BE2C (cell line): ENCODE data around the gene GRID1.
A peak's percentile ranks its signal among the peaks of the same experiment; 100 is the strongest.

Experiments
- DNase-seq: peaks from one replicate; pipeline ENCODE4 v3.0.0-alpha.2; 2020
- H3K27me3 ChIP-seq: fragments of 250-450 bp; sonication (Bioruptor Pico); 2 replicates; pipeline ENCODE4 v1.5.1; 2020; ENCODE audit warnings: mild to moderate bottlenecking
- H3K36me3 ChIP-seq: fragments of 250-450 bp; sonication (Bioruptor Pico); 2 replicates; pipeline ENCODE4 v1.5.1; 2020; ENCODE audit warnings: mild to moderate bottlenecking
- H3K4me1 ChIP-seq: fragments of 250-450 bp; sonication (Bioruptor Pico); 2 replicates; pipeline ENCODE4 v1.5.1; 2020
- H3K4me3 ChIP-seq: 2 replicates; pipeline ENCODE4 v1.5.1; 2011; ENCODE audit warnings: low read depth, low read length
- H3K9me3 ChIP-seq: fragments of 250-450 bp; sonication (Bioruptor Pico); 2 replicates; pipeline ENCODE4 v1.5.1; 2020
- CTCF ChIP-seq: IDR thresholded peaks from 2 replicates; pipeline ENCODE4 v1.5.1; 2012; ENCODE audit warnings: mild to moderate bottlenecking, low read depth, low read length

Gene GRID1

DNA sequence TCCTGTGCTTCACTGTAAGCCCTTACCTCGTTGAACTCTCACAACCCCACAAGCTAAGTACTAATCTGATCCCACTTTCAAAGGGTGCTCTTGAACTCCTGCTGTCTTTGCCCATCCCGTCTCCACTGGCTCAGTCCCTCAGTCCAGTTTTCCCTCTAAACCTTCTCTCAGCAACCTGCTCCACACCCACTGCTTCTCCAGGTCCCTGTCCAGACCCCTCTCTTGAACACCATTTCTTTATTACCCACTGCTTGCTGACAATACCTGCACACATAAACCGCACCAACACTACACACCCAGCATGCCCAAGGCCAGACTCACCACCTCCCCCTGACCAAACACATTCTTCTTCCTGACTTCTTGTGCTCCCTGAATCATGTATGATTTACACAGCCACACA is 343.3 kb downstream of the GRID1 start:
- Histone ChIP-seq H3K27me3 (no peaks in the 10 kb centered on the region), H3K4me1 (peaks cover 6% of the 10 kb centered on the region), H3K9me3 (no peaks in the 10 kb centered on the region), H3K4me3 (no peak overlapping the region), H3K36me3 (no peaks in the 10 kb centered on the region)
- no peak for TF ChIP-seq CTCF
- no peak for DNase-seq

DNA sequence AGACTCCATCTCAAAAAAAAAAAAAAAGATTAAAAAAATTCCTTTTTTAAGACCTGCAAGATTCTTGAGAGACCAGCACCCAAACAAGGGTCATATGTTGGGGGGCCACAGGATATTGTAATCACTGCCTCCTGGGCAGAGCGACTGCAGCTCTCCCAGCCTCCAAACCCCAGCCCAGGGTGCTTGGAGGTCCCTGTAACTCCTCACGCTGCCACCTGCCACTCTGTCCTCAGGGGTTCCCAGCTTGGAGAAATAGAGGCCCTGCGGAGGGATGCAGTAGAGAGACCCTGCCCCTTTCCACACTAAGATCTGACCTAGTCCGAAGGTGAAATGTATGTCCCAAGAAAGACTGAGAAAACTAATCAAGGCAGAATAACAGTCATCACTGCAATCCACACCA is 343.7 kb downstream of the GRID1 start:
- peaks cover 6% of the 10 kb centered on the region for H3K4me1 ChIP-seq
- no peak for TF ChIP-seq CTCF
- no peaks in the 10 kb centered on the region for H3K36me3 ChIP-seq
- H3K4me3 ChIP-seq: no peak overlapping the region
- H3K27me3 ChIP-seq: no peaks in the 10 kb centered on the region
- no peak for DNase-seq
- no peaks in the 10 kb centered on the region for H3K9me3 ChIP-seq

GRCh38 chr10:86020134-86020533 is 346.5 kb downstream of the GRID1 start:
- TF ChIP-seq CTCF: no peak
- H3K4me1 ChIP-seq: peaks cover 6% of the 10 kb centered on the region
- no peak for DNase-seq
- H3K36me3 ChIP-seq: no peaks in the 10 kb centered on the region
- H3K9me3 ChIP-seq: no peaks in the 10 kb centered on the region
- H3K4me3 ChIP-seq: no peak overlapping the region
- H3K27me3 ChIP-seq: no peaks in the 10 kb centered on the region

DNA sequence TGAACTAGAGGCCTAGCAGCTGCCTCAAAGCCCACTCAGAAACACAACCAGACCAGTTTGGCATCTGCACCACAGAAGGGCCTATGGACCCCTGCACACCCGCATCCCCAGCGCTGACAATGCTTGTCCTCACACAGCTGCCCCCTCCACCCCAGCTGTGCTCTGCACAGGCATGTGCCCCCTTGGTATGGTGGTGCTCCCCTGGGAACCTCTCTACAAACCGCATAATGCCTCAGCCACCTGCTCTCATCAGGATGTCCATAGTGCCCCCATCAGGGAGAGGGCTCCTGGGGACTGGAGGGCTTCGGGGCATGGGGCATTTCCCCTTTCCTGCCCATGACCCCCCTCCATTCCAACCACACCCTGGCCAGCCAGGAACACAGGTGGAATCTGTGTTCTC is 347.5 kb downstream of the GRID1 start:
- Histone ChIP-seq H3K9me3 (no peaks in the 10 kb centered on the region), H3K27me3 (no peaks in the 10 kb centered on the region), H3K4me3 (no peak overlapping the region), H3K4me1 (peaks cover 6% of the 10 kb centered on the region), H3K36me3 (no peaks in the 10 kb centered on the region)
- TF ChIP-seq CTCF: no peak
- DNase-seq: no peak

- H3K9me3 ChIP-seq: no peaks in the 10 kb centered on the region
- no peak for DNase-seq
- no peaks in the 10 kb centered on the region for H3K27me3 ChIP-seq
- H3K4me1 ChIP-seq: peaks cover 6% of the 10 kb centered on the region
- H3K36me3 ChIP-seq: no peaks in the 10 kb centered on the region
- no peak overlapping the region for H3K4me3 ChIP-seq
- no peak for TF ChIP-seq CTCF
These were observed 347.9 kb downstream of the GRID1 start for GRCh38 chr10:86018735-86019058.

- DNase-seq: peak; percentile 15
- no peak for TF ChIP-seq CTCF
- H3K36me3 ChIP-seq: no peaks in the 10 kb centered on the region
- H3K4me1 ChIP-seq: peaks cover 6% of the 10 kb centered on the region
- no peaks in the 10 kb centered on the region for H3K9me3 ChIP-seq
- no peak overlapping the region for H3K4me3 ChIP-seq
- no peaks in the 10 kb centered on the region for H3K27me3 ChIP-seq
These were observed 348.5 kb downstream of the GRID1 start for GRCh38 chr10:86017841-86018734.
